Mammary epithelial cell (primary cell): ENCODE data around the gene EPB41L4A.

Experiments used
- EZH2 ChIP-seq: IDR thresholded peaks from 2 replicates; pipeline ENCODE4 v1.6.1; 2012; ENCODE audit warnings: low read length, inconsistent platforms, borderline replicate concordance
- TF ChIP-seq, protein P1 (sequence below), 2 donors: IDR thresholded peaks in 1 of 2; conservative IDR thresholded peaks in 1 of 2; 2 replicates each; pipeline ENCODE4 v1.5.1; 2011 to 2012; ENCODE audit warnings: inconsistent platforms in 2 of 2, low read length in 2 of 2, mild to moderate bottlenecking in 2 of 2, control low read depth in 1 of 2, low read depth in 1 of 2; ENCODE audit not compliant: insufficient read depth in 1 of 2; ENCODE audit errors: extremely low read depth in 1 of 2

DNA sequence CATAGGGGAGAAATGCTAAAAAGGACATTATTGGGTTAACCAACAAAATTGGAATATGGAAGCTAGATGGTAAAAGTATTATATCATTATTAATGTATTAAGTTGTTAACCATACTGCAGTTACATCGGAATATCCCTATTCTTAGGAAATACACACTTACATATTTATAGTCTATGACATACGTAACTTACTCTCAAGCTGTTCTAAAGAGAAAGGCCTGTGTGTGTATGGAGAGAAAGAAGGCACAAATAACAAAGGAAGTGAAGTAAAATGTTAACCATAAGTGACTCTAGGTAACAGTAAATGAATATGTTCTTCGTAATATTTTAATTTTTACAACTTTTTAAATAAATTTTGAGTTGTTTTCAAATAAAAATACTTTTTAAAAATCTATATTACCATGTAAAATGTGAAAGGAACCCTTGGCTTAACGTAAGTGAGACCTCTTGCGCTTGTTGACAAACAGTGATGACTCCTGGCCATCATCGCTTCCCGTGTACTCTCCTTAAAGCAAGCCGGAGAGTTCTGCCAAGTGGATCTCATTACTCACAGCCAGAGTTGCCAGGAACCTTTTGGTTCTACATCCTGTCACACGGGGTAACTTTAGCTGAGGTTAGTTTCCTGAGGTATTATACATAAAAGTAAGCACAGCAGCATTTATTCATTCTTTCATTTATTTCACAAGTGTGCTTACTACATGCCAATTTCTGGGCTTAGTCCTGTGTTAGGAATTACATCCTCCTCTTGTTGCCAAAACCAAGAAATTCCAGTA, 165.4 kb downstream of the EPB41L4A start:
- TF ChIP-seq, protein P1, sequence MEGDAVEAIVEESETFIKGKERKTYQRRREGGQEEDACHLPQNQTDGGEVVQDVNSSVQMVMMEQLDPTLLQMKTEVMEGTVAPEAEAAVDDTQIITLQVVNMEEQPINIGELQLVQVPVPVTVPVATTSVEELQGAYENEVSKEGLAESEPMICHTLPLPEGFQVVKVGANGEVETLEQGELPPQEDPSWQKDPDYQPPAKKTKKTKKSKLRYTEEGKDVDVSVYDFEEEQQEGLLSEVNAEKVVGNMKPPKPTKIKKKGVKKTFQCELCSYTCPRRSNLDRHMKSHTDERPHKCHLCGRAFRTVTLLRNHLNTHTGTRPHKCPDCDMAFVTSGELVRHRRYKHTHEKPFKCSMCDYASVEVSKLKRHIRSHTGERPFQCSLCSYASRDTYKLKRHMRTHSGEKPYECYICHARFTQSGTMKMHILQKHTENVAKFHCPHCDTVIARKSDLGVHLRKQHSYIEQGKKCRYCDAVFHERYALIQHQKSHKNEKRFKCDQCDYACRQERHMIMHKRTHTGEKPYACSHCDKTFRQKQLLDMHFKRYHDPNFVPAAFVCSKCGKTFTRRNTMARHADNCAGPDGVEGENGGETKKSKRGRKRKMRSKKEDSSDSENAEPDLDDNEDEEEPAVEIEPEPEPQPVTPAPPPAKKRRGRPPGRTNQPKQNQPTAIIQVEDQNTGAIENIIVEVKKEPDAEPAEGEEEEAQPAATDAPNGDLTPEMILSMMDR (conservative IDR thresholded peaks at IDR 0.05 in 1 of 2, IDR thresholded peaks at IDR 0.05 in 1 of 2; ENCODE audit: extremely low read depth in 1 of 2, insufficient read depth in 1 of 2, low read depth in 1 of 2, low read length in 2 of 2): no peak
- TF ChIP-seq EZH2: no peak
